DND-41 (cell line): ENCODE data around the gene MIOX.

Source experiments
- ATAC-seq: fragments of 200-7000 bp; cut with Tn5 transposase; 3 replicates; pipeline ENCODE4 v1.9.1; 2021; ENCODE audit warnings: low read depth; ENCODE audit not compliant: insufficient read depth
- DNase-seq: peaks from one replicate; pipeline ENCODE4 v3.0.0-alpha.2; 2020
- H2AFZ ChIP-seq: 2 replicates; pipeline ENCODE4 v1.6.0; 2012; ENCODE audit warnings: low read depth, low read length
- H3K27ac ChIP-seq: 2 replicates; pipeline ENCODE4 v1.5.1; 2012; ENCODE audit warnings: low read length, inconsistent platforms
- H3K27me3 ChIP-seq: fragments of 200-600 bp; sonication (generic); 2 replicates; pipeline ENCODE4 v1.6.0; 2012; ENCODE audit warnings: low read length, mild to moderate bottlenecking, inconsistent platforms; ENCODE audit not compliant: insufficient read depth, poor library complexity
- H3K36me3 ChIP-seq: 2 replicates; pipeline ENCODE4 v1.5.1; 2012; ENCODE audit warnings: low read length, inconsistent platforms; ENCODE audit not compliant: insufficient read depth
- H3K4me1 ChIP-seq: 2 replicates; pipeline ENCODE4 v1.5.1; 2012; ENCODE audit warnings: mild to moderate bottlenecking, low read length; ENCODE audit not compliant: insufficient read depth
- H3K4me2 ChIP-seq: 2 replicates; pipeline ENCODE4 v1.6.0; 2012; ENCODE audit warnings: mild to moderate bottlenecking, moderate library complexity, low read length, inconsistent platforms; ENCODE audit not compliant: insufficient read depth
- H3K4me3 ChIP-seq, 2 experiments: fragments of 200-600 bp in 1 of 2; shearing (Covaris generic) in 1 of 2; 2 replicates each; pipeline ENCODE4 v1.5.1; 2012 to 2016; ENCODE audit warnings: inconsistent platforms in 2 of 2, low read length in 2 of 2, mild to moderate bottlenecking in 2 of 2, low read depth in 1 of 2, moderate library complexity in 1 of 2
- H3K79me2 ChIP-seq: 2 replicates; pipeline ENCODE4 v1.6.0; 2012; ENCODE audit warnings: low read length, inconsistent platforms; ENCODE audit not compliant: insufficient read depth
- H3K9ac ChIP-seq: 2 replicates; pipeline ENCODE4 v1.6.0; 2012; ENCODE audit warnings: low read depth, mild to moderate bottlenecking, inconsistent platforms, low read length, moderate library complexity
- H3K9me3 ChIP-seq: 2 replicates; pipeline ENCODE4 v1.5.1; 2012; ENCODE audit warnings: low read length, moderate library complexity, mild to moderate bottlenecking, inconsistent platforms; ENCODE audit not compliant: insufficient read depth, severe bottlenecking
- H4K20me1 ChIP-seq: 2 replicates; pipeline ENCODE4 v1.6.0; 2012; ENCODE audit warnings: low read length; ENCODE audit not compliant: insufficient read depth
- EZH2 ChIP-seq: IDR thresholded peaks from 3 replicates; pipeline ENCODE4 v1.6.1; 2012; ENCODE audit warnings: borderline replicate concordance, low read depth, mild to moderate bottlenecking, moderate library complexity, low read length, inconsistent platforms; ENCODE audit not compliant: severe bottlenecking
- TF ChIP-seq, protein P1 (sequence below): IDR thresholded peaks from 2 replicates; pipeline ENCODE4 v1.5.1; 2012; ENCODE audit warnings: borderline replicate concordance, low read length, moderate library complexity, mild to moderate bottlenecking; ENCODE audit not compliant: poor library complexity, severe bottlenecking; ENCODE audit errors: extremely low read depth

MIOX gene

DNA sequence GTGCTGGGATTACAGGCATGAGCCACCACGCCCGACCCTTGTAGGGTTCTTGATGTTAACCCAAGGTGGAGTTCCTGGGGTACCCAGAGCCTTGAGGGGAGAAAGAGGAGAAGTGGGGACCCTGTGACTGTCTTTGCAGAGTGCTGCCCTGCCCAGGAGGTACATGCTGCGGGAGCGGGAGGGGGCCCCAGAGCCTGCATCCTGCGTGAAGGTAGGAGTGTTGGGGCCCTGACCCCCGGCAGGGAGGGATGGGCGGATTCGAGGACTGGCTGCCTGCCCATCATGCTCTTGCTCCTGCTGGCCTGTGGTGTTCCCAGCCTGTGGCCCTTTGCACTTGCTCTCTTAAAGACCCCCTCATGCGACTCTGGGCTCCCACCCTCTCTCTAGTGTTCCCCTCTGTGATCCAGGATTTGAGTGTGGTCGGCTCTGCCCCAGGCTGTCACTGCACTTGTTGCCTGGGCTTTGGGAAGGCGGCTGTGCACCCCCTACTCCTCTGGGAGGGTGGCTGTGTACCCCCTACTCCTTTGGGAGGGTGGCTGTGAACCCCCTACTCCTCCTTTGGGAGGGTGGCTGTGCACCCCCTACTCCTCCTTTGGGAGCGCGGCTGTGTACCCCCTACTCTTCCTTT lies 34.3 kb downstream of the MIOX start:
- H2AFZ ChIP-seq, result no peak overlapping the region
- peaks cover 25% of the 10 kb centered on the region for H3K4me1 ChIP-seq
- no peaks in the 10 kb centered on the region for H3K9me3 ChIP-seq
- no peak overlapping the region for H3K27ac ChIP-seq
- ATAC-seq (no peak), DNase-seq (no peak)
- no peak overlapping the region for H3K4me3 ChIP-seq
- H3K27me3 ChIP-seq, result no peaks in the 10 kb centered on the region
- TF ChIP-seq, protein P1, sequence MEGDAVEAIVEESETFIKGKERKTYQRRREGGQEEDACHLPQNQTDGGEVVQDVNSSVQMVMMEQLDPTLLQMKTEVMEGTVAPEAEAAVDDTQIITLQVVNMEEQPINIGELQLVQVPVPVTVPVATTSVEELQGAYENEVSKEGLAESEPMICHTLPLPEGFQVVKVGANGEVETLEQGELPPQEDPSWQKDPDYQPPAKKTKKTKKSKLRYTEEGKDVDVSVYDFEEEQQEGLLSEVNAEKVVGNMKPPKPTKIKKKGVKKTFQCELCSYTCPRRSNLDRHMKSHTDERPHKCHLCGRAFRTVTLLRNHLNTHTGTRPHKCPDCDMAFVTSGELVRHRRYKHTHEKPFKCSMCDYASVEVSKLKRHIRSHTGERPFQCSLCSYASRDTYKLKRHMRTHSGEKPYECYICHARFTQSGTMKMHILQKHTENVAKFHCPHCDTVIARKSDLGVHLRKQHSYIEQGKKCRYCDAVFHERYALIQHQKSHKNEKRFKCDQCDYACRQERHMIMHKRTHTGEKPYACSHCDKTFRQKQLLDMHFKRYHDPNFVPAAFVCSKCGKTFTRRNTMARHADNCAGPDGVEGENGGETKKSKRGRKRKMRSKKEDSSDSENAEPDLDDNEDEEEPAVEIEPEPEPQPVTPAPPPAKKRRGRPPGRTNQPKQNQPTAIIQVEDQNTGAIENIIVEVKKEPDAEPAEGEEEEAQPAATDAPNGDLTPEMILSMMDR, result no peak
- no peak for TF ChIP-seq EZH2
- peaks cover 78% of the 10 kb centered on the region for H3K36me3 ChIP-seq
- peaks cover 60% of the 10 kb centered on the region for H3K79me2 ChIP-seq
- H3K4me2 ChIP-seq, result no peak overlapping the region
- no peak overlapping the region for H3K9ac ChIP-seq
- peaks cover 66% of the 10 kb centered on the region for H4K20me1 ChIP-seq

DNA sequence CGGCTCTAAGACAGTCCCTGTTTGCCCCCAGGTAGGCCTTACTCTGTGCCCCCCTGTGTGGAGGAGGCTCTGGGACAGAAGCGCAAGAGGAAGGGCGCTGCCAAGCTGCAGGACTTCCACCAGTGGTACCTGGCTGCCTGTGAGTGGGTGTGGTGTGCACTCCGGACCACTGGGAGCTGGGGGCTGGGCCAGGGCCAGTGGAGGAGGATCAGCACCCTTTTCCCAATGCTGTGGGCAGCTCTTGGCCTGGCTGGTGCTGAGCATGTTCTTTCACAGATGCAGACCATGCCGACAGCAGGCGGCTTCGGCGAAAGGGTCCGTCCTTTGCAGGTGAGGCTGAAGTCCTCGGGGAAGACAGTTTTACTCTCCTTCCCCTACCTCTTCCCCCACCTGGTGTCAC lies 35.1 kb downstream of the MIOX start:
- Histone ChIP-seq H3K79me2 (peaks cover 59% of the 10 kb centered on the region), H3K27ac (no peak overlapping the region), H3K4me3 (no peak overlapping the region), H2AFZ (no peak overlapping the region), H3K4me1 (peaks cover 31% of the 10 kb centered on the region), H3K9me3 (no peaks in the 10 kb centered on the region), H4K20me1 (peaks cover 58% of the 10 kb centered on the region), H3K9ac (no peak overlapping the region), H3K4me2 (no peak overlapping the region), H3K36me3 (peaks cover 70% of the 10 kb centered on the region), H3K27me3 (no peaks in the 10 kb centered on the region)
- TF ChIP-seq EZH2, result no peak
- TF ChIP-seq, protein P1, result no peak
- ATAC-seq (no peak), DNase-seq (no peak)

DNA sequence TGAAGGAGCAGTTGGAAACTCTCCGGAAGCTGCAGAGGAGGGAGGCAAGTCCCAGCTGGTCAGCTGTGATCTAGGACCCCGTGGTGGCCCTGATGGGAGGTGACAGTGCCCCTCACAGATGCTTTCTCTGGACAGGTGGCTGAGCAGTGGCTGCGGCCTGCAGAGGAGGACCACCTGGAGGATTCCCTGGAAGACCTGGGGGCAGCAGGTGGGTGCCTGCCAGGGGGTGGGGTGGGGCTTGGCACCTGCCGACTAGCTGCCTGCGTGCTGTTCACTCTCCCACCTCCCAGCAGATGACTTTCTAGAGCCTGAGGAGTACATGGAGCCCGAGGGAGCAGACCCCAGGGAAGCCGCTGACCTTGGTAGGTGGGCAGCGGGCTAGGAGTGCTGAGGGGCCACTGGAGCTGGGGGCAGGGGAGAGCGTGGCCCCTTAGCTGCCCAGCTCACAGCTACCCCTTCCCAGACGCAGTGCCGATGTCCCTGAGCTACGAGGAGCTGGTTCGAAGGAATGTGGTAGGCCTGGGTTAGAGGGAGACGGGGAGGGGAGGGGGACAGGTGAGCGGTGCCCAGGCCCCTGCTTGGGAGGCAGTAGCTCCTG lies 35.6 kb downstream of the MIOX start:
- Histone ChIP-seq H3K36me3 (peaks cover 64% of the 10 kb centered on the region), H3K4me1 (peaks cover 37% of the 10 kb centered on the region), H3K27ac (no peak overlapping the region), H3K27me3 (no peaks in the 10 kb centered on the region), H3K4me3 (no peak overlapping the region), H3K9ac (no peak overlapping the region), H3K79me2 (peaks cover 57% of the 10 kb centered on the region), H3K9me3 (no peaks in the 10 kb centered on the region), H4K20me1 (peaks cover 53% of the 10 kb centered on the region), H2AFZ (no peak overlapping the region), H3K4me2 (no peak overlapping the region)
- no peak for DNase-seq
- no peak for ATAC-seq
- no peak for TF ChIP-seq EZH2
- TF ChIP-seq, protein P1, result no peak
